Natural killer cell treated with Interleukin-12 subunit alpha and Interleukin-12 subunit beta and Interleukin-15 and Interleukin-18, amount 100 ng/mL, for 72 hours (primary cell): Measurements from ENCODE around the gene MACROD2. TPM values are rescaled to one million over a fixed set of nuclear protein-coding genes. Genes with fewer than 3 reads are reported as not detected.

ENCODE experiments used
- ATAC-seq, 2 donors: fragments of 150-1000 bp; cut with Tn5 transposase in 1 of 2; sonication (Bioruptor Pico), chemical (Tn5 transposase) in 1 of 2; 2 replicates each; pipeline ENCODE4 v1.10.0; 2021
- DNase-seq: peaks from one replicate; pipeline ENCODE4 v3.0.0; 2022; ENCODE audit warnings: low spot score
- H3K27ac Mint-ChIP-seq, 2 donors: 1 replicate in 1 of 2; 2 replicates in 1 of 2; pipeline ENCODE4 v1.8.0; 2022; ENCODE audit warnings: mixed read lengths in 2 of 2, mild to moderate bottlenecking in 1 of 2, moderate library complexity in 1 of 2
- H3K27me3 Mint-ChIP-seq, 2 donors: 1 replicate in 1 of 2; 2 replicates in 1 of 2; pipeline ENCODE4 v1.8.0; 2022; ENCODE audit warnings: mixed read lengths in 2 of 2
- H3K36me3 Mint-ChIP-seq: one replicate; pipeline ENCODE4 v1.8.0; 2022; ENCODE audit warnings: mixed read lengths
- H3K4me1 Mint-ChIP-seq, 2 donors: 1 replicate in 1 of 2; 2 replicates in 1 of 2; pipeline ENCODE4 v1.8.0; 2022; ENCODE audit warnings: low read depth in 2 of 2, mixed read lengths in 2 of 2, mild to moderate bottlenecking in 1 of 2
- H3K4me3 Mint-ChIP-seq: one replicate; pipeline ENCODE4 v1.8.0; 2022; ENCODE audit warnings: mixed read lengths
- H3K9me3 Mint-ChIP-seq: 2 replicates; pipeline ENCODE4 v1.8.0; 2022; ENCODE audit warnings: mixed read lengths
- total RNA-seq, 2 donors: library from RNA; stranded (reverse); gene quantifications; one replicate each; pipeline ENCODE4 v1.2.3, GENCODE V29; 2022

Gene MACROD2
- total RNA-seq, 2 donors from 2014 or later, result not detected

- Mint-ChIP-seq H3K4me1 (no peaks in the 10 kb centered on the region), H3K27ac (no peak overlapping the region), H3K9me3 (peaks cover 12% of the 10 kb centered on the region), H3K4me3 (no peak overlapping the region), H3K36me3 (no peaks in the 10 kb centered on the region), H3K27me3 (no peaks in the 10 kb centered on the region)
- no peak for DNase-seq
- no peak for ATAC-seq
Measured at GRCh38 chr20:14093652-14094051, 98.3 kb downstream of the MACROD2 start.

GRCh38 chr20:14098261-14098660 is 102.9 kb downstream of the MACROD2 start:
- Mint-ChIP-seq H3K4me1 (no peaks in the 10 kb centered on the region), H3K9me3 (peaks cover 9% of the 10 kb centered on the region), H3K27ac (no peak overlapping the region), H3K4me3 (no peak overlapping the region), H3K27me3 (no peaks in the 10 kb centered on the region), H3K36me3 (no peaks in the 10 kb centered on the region)
- DNase-seq (no peak), ATAC-seq (no peak)

DNA sequence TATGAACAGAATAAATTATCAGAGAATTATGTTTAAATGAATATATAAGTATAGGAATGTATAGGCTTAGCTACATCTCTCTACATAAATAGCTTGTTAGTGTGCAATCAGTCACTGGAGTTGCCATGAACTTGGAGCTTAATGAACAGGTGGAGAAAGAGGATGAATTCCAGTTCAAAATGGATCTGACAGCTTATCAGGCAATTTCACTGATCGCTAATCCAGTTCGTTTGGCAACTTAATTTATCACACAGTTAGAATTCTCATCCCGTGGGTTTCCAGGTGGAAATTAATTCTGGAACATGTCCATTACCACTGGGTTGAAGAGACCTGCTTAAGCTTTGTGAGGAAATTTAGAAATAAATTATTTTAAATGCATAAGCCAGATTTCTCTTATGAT is 118.1 kb downstream of the MACROD2 start:
- H3K4me3 Mint-ChIP-seq, result no peak overlapping the region
- no peaks in the 10 kb centered on the region for H3K4me1 Mint-ChIP-seq
- ATAC-seq (no peak), DNase-seq (no peak)
- H3K36me3 Mint-ChIP-seq, result peaks cover 5% of the 10 kb centered on the region
- H3K27ac Mint-ChIP-seq, result no peak overlapping the region
- peaks cover 28% of the 10 kb centered on the region for H3K9me3 Mint-ChIP-seq
- H3K27me3 Mint-ChIP-seq, result no peaks in the 10 kb centered on the region

- Mint-ChIP-seq H3K4me3 (no peak overlapping the region), H3K36me3 (peaks cover 5% of the 10 kb centered on the region), H3K9me3 (peaks cover 22% of the 10 kb centered on the region), H3K4me1 (no peaks in the 10 kb centered on the region), H3K27ac (no peak overlapping the region), H3K27me3 (no peaks in the 10 kb centered on the region)
- ATAC-seq, result no peak
- DNase-seq, result no peak
Measured at GRCh38 chr20:14114065-14114704, 118.9 kb downstream of the MACROD2 start.

GRCh38 chr20:14116037-14116436 is 120.7 kb downstream of the MACROD2 start:
- no peak overlapping the region for H3K27ac Mint-ChIP-seq
- peaks cover 10% of the 10 kb centered on the region for H3K9me3 Mint-ChIP-seq
- H3K4me1 Mint-ChIP-seq, result no peaks in the 10 kb centered on the region
- ATAC-seq, result no peak
- H3K27me3 Mint-ChIP-seq, result no peaks in the 10 kb centered on the region
- no peak overlapping the region for H3K4me3 Mint-ChIP-seq
- peaks cover 5% of the 10 kb centered on the region for H3K36me3 Mint-ChIP-seq
- no peak for DNase-seq

DNA sequence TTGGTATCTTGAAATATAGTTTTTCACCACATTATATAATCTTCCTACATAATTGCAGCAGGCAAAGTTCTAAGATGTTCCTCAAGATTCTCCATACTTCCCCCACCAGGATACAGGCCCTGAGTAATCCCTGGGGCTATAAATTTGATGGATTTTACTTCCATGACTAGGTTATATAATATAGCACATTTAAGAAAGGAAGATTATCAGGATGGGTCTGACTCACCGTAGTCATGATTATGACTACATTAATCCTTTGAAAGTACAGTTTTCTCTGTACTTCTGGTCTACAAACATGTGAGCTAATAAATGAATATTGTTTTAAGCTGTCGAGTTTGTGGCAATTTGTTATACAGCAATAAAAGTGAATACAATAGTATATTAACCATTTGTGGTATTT is 122.5 kb downstream of the MACROD2 start:
- DNase-seq (no peak), ATAC-seq (no peak)
- Mint-ChIP-seq H3K4me1 (no peaks in the 10 kb centered on the region), H3K36me3 (no peaks in the 10 kb centered on the region), H3K9me3 (peaks cover 5% of the 10 kb centered on the region), H3K4me3 (no peak overlapping the region), H3K27ac (no peak overlapping the region), H3K27me3 (no peaks in the 10 kb centered on the region)

GRCh38 chr20:14126856-14127255 is 131.5 kb downstream of the MACROD2 start:
- H3K4me3 Mint-ChIP-seq, result no peak overlapping the region
- no peak overlapping the region for H3K27ac Mint-ChIP-seq
- no peak for ATAC-seq
- no peak for DNase-seq
- peaks cover 4% of the 10 kb centered on the region for H3K36me3 Mint-ChIP-seq
- H3K27me3 Mint-ChIP-seq, result no peaks in the 10 kb centered on the region
- no peaks in the 10 kb centered on the region for H3K4me1 Mint-ChIP-seq
- peaks cover 18% of the 10 kb centered on the region for H3K9me3 Mint-ChIP-seq

GRCh38 chr20:14127514-14128223 is 132.4 kb downstream of the MACROD2 start:
- Mint-ChIP-seq H3K4me3 (no peak overlapping the region), H3K4me1 (no peaks in the 10 kb centered on the region), H3K27me3 (no peaks in the 10 kb centered on the region), H3K36me3 (peaks cover 4% of the 10 kb centered on the region), H3K27ac (no peak overlapping the region), H3K9me3 (peaks cover 17% of the 10 kb centered on the region)
- no peak for ATAC-seq
- no peak for DNase-seq

DNA sequence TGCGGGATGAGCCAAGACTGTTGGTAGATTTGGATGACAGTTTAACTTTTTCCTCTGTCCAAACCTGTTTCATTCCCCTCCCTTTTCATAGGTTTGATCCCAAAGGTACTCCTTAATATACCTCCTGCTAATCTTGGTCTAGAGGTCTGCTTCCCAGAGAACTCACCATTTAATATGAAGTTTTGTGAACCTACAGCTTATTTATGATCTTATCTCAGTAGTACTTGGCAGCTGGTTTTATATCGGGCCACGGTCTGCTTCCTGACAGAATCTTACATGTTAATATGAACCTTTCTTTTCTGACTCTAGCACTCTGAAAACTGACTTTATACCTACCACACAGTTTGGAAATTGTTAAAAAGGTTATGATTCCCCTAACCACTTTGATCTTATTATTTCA is 138.7 kb downstream of the MACROD2 start:
- H3K4me3 Mint-ChIP-seq, result no peak overlapping the region
- no peak overlapping the region for H3K27ac Mint-ChIP-seq
- peaks cover 4% of the 10 kb centered on the region for H3K9me3 Mint-ChIP-seq
- H3K27me3 Mint-ChIP-seq, result no peaks in the 10 kb centered on the region
- ATAC-seq, result no peak
- H3K4me1 Mint-ChIP-seq, result no peaks in the 10 kb centered on the region
- DNase-seq, result no peak
- H3K36me3 Mint-ChIP-seq, result no peaks in the 10 kb centered on the region

DNA sequence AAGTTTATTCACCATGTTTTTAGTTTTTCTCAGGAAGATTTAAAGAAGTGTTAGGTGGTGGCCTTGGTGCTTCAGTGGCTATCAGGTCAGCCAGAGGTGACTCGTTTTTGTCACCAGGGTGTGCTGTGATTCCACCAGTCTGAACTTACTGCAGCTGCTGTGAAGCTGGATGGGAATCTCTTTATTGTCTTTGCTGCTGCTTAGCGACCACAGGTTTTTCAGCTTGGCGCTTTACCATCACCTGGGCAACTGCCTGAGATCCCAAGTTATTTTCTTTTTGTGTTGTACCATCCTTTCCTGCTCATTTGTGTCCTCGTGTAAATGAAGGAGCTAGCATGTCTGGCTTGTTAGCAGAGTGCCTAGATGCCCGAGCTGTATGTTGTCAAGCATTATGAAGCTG is 146.9 kb downstream of the MACROD2 start:
- H3K27ac Mint-ChIP-seq, result no peak overlapping the region
- no peak overlapping the region for H3K4me3 Mint-ChIP-seq
- H3K9me3 Mint-ChIP-seq, result no peaks in the 10 kb centered on the region
- H3K27me3 Mint-ChIP-seq, result no peaks in the 10 kb centered on the region
- H3K36me3 Mint-ChIP-seq, result no peaks in the 10 kb centered on the region
- DNase-seq (no peak), ATAC-seq (no peak)
- no peaks in the 10 kb centered on the region for H3K4me1 Mint-ChIP-seq

GRCh38 chr20:14142964-14143627 is 147.8 kb downstream of the MACROD2 start:
- ATAC-seq (no peak), DNase-seq (no peak)
- no peak overlapping the region for H3K4me3 Mint-ChIP-seq
- H3K36me3 Mint-ChIP-seq, result no peaks in the 10 kb centered on the region
- no peak overlapping the region for H3K27ac Mint-ChIP-seq
- no peaks in the 10 kb centered on the region for H3K4me1 Mint-ChIP-seq
- no peaks in the 10 kb centered on the region for H3K27me3 Mint-ChIP-seq
- peaks cover 2% of the 10 kb centered on the region for H3K9me3 Mint-ChIP-seq

GRCh38 chr20:14148042-14148441 is 152.7 kb downstream of the MACROD2 start:
- no peaks in the 10 kb centered on the region for H3K36me3 Mint-ChIP-seq
- ATAC-seq (no peak), DNase-seq (no peak)
- no peak overlapping the region for H3K4me3 Mint-ChIP-seq
- no peak overlapping the region for H3K27ac Mint-ChIP-seq
- no peaks in the 10 kb centered on the region for H3K4me1 Mint-ChIP-seq
- no peaks in the 10 kb centered on the region for H3K27me3 Mint-ChIP-seq
- peaks cover 3% of the 10 kb centered on the region for H3K9me3 Mint-ChIP-seq

- Mint-ChIP-seq H3K36me3 (peaks cover 4% of the 10 kb centered on the region), H3K4me1 (no peaks in the 10 kb centered on the region), H3K27ac (no peak overlapping the region), H3K9me3 (peaks cover 17% of the 10 kb centered on the region), H3K4me3 (no peak overlapping the region), H3K27me3 (no peaks in the 10 kb centered on the region)
- ATAC-seq, result no peak
- DNase-seq, result no peak
Measured at GRCh38 chr20:14155361-14155760, 160.0 kb downstream of the MACROD2 start.

DNA sequence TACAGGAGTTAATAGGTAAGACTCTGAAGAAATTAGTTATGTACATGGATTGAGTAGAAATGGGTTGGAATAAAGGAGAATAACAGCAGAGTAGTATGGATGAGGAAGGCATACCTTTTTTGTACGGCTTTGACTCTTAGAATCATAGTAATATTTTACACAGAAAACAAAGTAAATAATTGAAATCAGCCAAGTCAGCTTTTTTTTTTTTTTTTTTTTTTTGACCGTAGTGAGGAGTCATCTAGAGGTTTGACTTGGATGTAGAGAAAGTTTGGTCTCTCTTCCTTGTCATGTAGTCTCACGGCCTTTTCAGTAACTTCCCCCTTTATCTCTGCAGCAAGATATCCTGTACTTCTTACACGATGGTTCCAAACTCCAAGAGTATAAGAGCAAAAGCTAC is 183.2 kb downstream of the MACROD2 start:
- no peak overlapping the region for H3K27ac Mint-ChIP-seq
- no peaks in the 10 kb centered on the region for H3K27me3 Mint-ChIP-seq
- no peak for DNase-seq
- peaks cover 11% of the 10 kb centered on the region for H3K36me3 Mint-ChIP-seq
- ATAC-seq, result no peak
- no peaks in the 10 kb centered on the region for H3K4me1 Mint-ChIP-seq
- H3K4me3 Mint-ChIP-seq, result no peak overlapping the region
- peaks cover 17% of the 10 kb centered on the region for H3K9me3 Mint-ChIP-seq
